HEK293 (cell line): ENCODE measurements around the gene CDON.

Experiments
- CTCF ChIA-PET: fragments of 350-600 bp; formaldehyde crosslinking; extraction: SDS; loops from one replicate; lab custom pipeline; 2021; ENCODE audit warnings: antibody characterized with exemption; lab: Yijun Ruan, JAX
- POLR2A ChIA-PET: fragments of 300-600 bp; formaldehyde crosslinking; extraction: SDS; loops from one replicate; lab custom pipeline; 2020; ENCODE audit warnings: antibody characterized with exemption, inconsistent platforms; lab: Yijun Ruan, JAX
- H3K27ac ChIP-seq: fragments of 200-500 bp; sonication (Bioruptor generic); 2 replicates; pipeline ENCODE4 v1.5.1; 2014; ENCODE audit warnings: low read depth, low read length, control low read depth, inconsistent platforms; ENCODE audit errors: extremely low read depth
- H3K36me3 ChIP-seq, 2 experiments: fragments of 200-500 bp in 1 of 2; sonication (Bioruptor generic) in 1 of 2; 1 replicate in 1 of 2; 2 replicates in 1 of 2; pipeline ENCODE4 v1.5.1; 2014 to 2017; ENCODE audit warnings: inconsistent platforms in 2 of 2, low read length in 2 of 2; ENCODE audit not compliant: control insufficient read depth in 2 of 2, insufficient read depth in 1 of 2
- H3K4me1 ChIP-seq: fragments of 200-500 bp; sonication (Bioruptor generic); 2 replicates; pipeline ENCODE4 v1.5.1; 2014; ENCODE audit warnings: mild to moderate bottlenecking, low read length, inconsistent platforms; ENCODE audit not compliant: control insufficient read depth, insufficient read depth
- H3K4me3 ChIP-seq: 2 replicates; pipeline ENCODE4 v1.5.1; 2011; ENCODE audit warnings: low read depth, mild to moderate bottlenecking, control low read depth, low read length, moderate library complexity
- H3K9me3 ChIP-seq: fragments of 200-500 bp; sonication (Bioruptor generic); 2 replicates; pipeline ENCODE4 v1.5.1; 2014; ENCODE audit warnings: low read depth, low read length, inconsistent platforms; ENCODE audit not compliant: control insufficient read depth, insufficient read depth
- BCL11A ChIP-seq: fragments of 450-650 bp; formaldehyde crosslinking; IDR thresholded peaks from 2 replicates; pipeline ENCODE4 v1.5.1; 2016; ENCODE audit warnings: low read depth, missing biosample characterization, missing genetic modification characterization
- GLI4 ChIP-seq: fragments of 450-650 bp; formaldehyde crosslinking; IDR thresholded peaks from 2 replicates; pipeline ENCODE4 v1.5.1; 2016; ENCODE audit warnings: missing biosample characterization, missing genetic modification characterization
- KLF1 ChIP-seq: fragments of 450-650 bp; formaldehyde crosslinking; IDR thresholded peaks from 2 replicates; pipeline ENCODE4 v1.5.1; 2016; ENCODE audit warnings: missing biosample characterization, missing genetic modification characterization
- MYNN ChIP-seq: fragments of 450-650 bp; formaldehyde crosslinking; IDR thresholded peaks from 2 replicates; pipeline ENCODE4 v1.5.1; 2016; ENCODE audit warnings: missing biosample characterization, missing genetic modification characterization, borderline replicate concordance
- ZFHX2 ChIP-seq: fragments of 450-650 bp; formaldehyde crosslinking; conservative IDR thresholded peaks from 2 replicates; pipeline ENCODE4 v1.5.1; 2016; ENCODE audit warnings: missing biosample characterization, missing genetic modification characterization
- ZIC2 ChIP-seq: fragments of 450-650 bp; formaldehyde crosslinking; IDR thresholded peaks from 2 replicates; pipeline ENCODE4 v1.5.1; 2016; ENCODE audit warnings: missing biosample characterization, missing genetic modification characterization
- ZNF19 ChIP-seq: fragments of 450-650 bp; formaldehyde crosslinking; IDR thresholded peaks from 2 replicates; pipeline ENCODE4; 2016; ENCODE audit warnings: missing biosample characterization, missing genetic modification characterization, low read depth
- ZNF24 ChIP-seq: fragments of 450-650 bp; formaldehyde crosslinking; IDR thresholded peaks from 2 replicates; pipeline ENCODE4 v1.5.1; 2016; ENCODE audit warnings: missing biosample characterization, missing genetic modification characterization
- ZNF292 ChIP-seq: fragments of 450-650 bp; formaldehyde crosslinking; IDR thresholded peaks from 2 replicates; pipeline ENCODE4 v1.5.1; 2016; ENCODE audit warnings: low read depth, missing biosample characterization, missing genetic modification characterization, borderline replicate concordance
- ZNF311 ChIP-seq: fragments of 450-650 bp; formaldehyde crosslinking; IDR thresholded peaks from 2 replicates; pipeline ENCODE4 v1.5.1; 2017; ENCODE audit warnings: missing biosample characterization, missing genetic modification characterization, borderline replicate concordance
- ZNF324 ChIP-seq: fragments of 450-650 bp; formaldehyde crosslinking; IDR thresholded peaks from 2 replicates; pipeline ENCODE4 v1.5.1; 2016; ENCODE audit warnings: missing biosample characterization, missing genetic modification characterization
- ZNF530 ChIP-seq: fragments of 450-650 bp; formaldehyde crosslinking; IDR thresholded peaks from 2 replicates; pipeline ENCODE4 v1.5.1; 2016; ENCODE audit warnings: low read depth, missing biosample characterization, missing genetic modification characterization
- ZNF558 ChIP-seq: fragments of 450-650 bp; formaldehyde crosslinking; IDR thresholded peaks from 2 replicates; pipeline ENCODE4 v1.5.1; 2016; ENCODE audit warnings: missing biosample characterization, missing genetic modification characterization
- ZNF600 ChIP-seq: fragments of 450-650 bp; formaldehyde crosslinking; IDR thresholded peaks from 2 replicates; pipeline ENCODE4 v1.5.1; 2016; ENCODE audit warnings: missing biosample characterization, missing genetic modification characterization
- ZNF670 ChIP-seq: fragments of 450-650 bp; formaldehyde crosslinking; IDR thresholded peaks from 2 replicates; pipeline ENCODE4 v1.5.1; 2016; ENCODE audit warnings: missing biosample characterization, missing genetic modification characterization, low read depth
- ZNF707 ChIP-seq: fragments of 450-650 bp; formaldehyde crosslinking; IDR thresholded peaks from 2 replicates; pipeline ENCODE4 v1.5.1; 2016; ENCODE audit warnings: missing biosample characterization, missing genetic modification characterization
- TF ChIP-seq, protein P1 (sequence below): fragments of 450-650 bp; formaldehyde crosslinking; IDR thresholded peaks from 2 replicates; pipeline ENCODE4 v1.5.1; 2016; ENCODE audit warnings: missing biosample characterization, missing genetic modification characterization
- TF ChIP-seq, protein P2 (sequence below): fragments of 450-650 bp; formaldehyde crosslinking; IDR thresholded peaks from 2 replicates; pipeline ENCODE4 v1.5.1; 2017; ENCODE audit warnings: missing biosample characterization, missing genetic modification characterization
- TF ChIP-seq, protein P3 (sequence below): fragments of 450-650 bp; formaldehyde crosslinking; IDR thresholded peaks from 2 replicates; pipeline ENCODE4 v1.5.1; 2016; ENCODE audit warnings: missing biosample characterization, missing genetic modification characterization
- TF ChIP-seq, protein P4 (sequence below): fragments of 450-650 bp; formaldehyde crosslinking; conservative IDR thresholded peaks from 2 replicates; pipeline ENCODE4 v1.5.1; 2016; ENCODE audit warnings: low read depth, missing biosample characterization, missing genetic modification characterization
- TF ChIP-seq, protein P5 (sequence below): fragments of 450-650 bp; formaldehyde crosslinking; optimal IDR thresholded peaks from 2 replicates; pipeline ENCODE3; 2016; ENCODE audit warnings: missing biosample characterization, mild to moderate bottlenecking, missing genetic modification characterization
- TF ChIP-seq, protein P6 (sequence below): fragments of 450-650 bp; formaldehyde crosslinking; IDR thresholded peaks from 2 replicates; pipeline ENCODE4 v1.5.1; 2016; ENCODE audit warnings: missing biosample characterization, missing genetic modification characterization, low read depth
- TF ChIP-seq, protein P7 (sequence below): fragments of 450-650 bp; formaldehyde crosslinking; IDR thresholded peaks from 2 replicates; pipeline ENCODE4 v1.5.1; 2016; ENCODE audit warnings: missing biosample characterization, missing genetic modification characterization

Gene CDON

DNA sequence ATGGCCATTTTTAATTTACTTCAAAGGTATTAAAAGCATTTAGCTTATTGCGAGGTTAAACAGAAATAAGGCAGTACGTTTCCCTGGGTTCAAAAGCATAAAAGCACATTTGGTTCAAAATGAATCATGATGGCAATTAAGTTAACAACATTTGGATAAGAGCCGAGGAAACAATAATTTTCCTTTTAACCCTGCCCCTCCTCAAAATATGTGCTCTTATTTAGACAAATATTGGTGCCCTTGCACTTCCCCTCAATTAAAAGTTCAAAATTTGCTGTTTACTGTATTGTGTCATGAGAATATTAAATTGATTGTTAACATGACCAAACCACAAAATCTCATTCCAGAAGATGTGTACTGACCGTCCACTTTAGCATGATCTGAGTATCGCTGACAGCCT is 68.2 kb downstream of the CDON start (continued):
- TF ChIP-seq, protein P1, sequence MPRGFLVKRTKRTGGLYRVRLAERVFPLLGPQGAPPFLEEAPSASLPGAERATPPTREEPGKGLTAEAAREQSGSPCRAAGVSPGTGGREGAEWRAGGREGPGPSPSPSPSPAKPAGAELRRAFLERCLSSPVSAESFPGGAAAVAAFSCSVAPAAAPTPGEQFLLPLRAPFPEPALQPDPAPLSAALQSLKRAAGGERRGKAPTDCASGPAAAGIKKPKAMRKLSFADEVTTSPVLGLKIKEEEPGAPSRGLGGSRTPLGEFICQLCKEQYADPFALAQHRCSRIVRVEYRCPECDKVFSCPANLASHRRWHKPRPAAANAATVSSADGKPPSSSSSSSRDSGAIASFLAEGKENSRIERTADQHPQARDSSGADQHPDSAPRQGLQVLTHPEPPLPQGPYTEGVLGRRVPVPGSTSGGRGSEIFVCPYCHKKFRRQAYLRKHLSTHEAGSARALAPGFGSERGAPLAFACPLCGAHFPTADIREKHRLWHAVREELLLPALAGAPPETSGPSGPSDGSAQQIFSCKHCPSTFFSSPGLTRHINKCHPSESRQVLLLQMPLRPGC (tag by site-specific recombination): no peak
- TF ChIP-seq, protein P2, sequence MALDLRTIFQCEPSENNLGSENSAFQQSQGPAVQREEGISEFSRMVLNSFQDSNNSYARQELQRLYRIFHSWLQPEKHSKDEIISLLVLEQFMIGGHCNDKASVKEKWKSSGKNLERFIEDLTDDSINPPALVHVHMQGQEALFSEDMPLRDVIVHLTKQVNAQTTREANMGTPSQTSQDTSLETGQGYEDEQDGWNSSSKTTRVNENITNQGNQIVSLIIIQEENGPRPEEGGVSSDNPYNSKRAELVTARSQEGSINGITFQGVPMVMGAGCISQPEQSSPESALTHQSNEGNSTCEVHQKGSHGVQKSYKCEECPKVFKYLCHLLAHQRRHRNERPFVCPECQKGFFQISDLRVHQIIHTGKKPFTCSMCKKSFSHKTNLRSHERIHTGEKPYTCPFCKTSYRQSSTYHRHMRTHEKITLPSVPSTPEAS (tag by site-specific recombination): no peak
- TF ChIP-seq ZFHX2 (tag by site-specific recombination) (no peak), ZNF670 (no peak), ZNF24 (tag by site-specific recombination) (no peak), MYNN (0 out of 2 replicates have a peak, but pooled peaks have one; percentile 61)

DNA sequence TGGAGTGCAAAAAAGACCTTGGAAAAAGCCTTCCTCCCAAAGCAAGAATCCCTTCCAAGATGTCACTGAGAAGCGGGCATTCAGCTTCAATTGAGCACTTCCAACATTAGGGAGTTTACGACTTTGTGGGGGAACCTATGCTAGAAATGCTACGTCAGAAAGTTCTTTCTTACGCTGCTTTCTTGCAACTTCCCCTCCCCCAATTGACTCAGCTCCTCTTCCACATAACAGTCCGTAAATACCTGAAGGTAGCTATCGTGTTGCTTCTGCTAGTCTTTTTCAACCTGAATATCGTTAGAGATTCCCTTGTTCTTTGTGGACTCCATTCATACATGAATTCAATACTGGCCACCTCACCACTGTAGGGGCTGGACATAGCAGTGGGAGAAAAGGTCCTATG is 69.8 kb downstream of the CDON start:
- Histone ChIP-seq H3K4me3 (no peak overlapping the region), H3K4me1 (peaks cover 3% of the 10 kb centered on the region; the same call in 1 of the 2 replicates)
- CTCF ChIA-PET: interaction anchor here (1.1 to 1.5 kb wide), 2 partner anchors 51 to 201 kb away, joined by 4 to 5 read pairs; no protein-coding TSS in a partner anchor
- TF ChIP-seq ZNF707 (tag by site-specific recombination): no peak
- no peak for TF ChIP-seq KLF1 (tag by site-specific recombination)
- no peak for TF ChIP-seq BCL11A (tag by site-specific recombination)
- TF ChIP-seq, protein P3, sequence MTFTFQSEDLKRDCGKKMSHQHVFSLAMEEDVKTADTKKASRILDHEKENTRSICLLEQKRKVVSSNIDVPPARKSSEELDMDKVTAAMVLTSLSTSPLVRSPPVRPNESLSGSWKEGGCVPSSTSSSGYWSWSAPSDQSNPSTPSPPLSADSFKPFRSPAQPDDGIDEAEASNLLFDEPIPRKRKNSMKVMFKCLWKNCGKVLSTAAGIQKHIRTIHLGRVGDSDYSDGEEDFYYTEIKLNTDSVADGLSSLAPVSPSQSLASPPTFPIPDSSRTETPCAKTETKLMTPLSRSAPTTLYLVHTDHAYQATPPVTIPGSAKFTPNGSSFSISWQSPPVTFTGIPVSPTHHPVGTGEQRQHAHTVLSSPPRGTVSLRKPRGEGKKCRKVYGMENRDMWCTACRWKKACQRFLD (tag by site-specific recombination): no peak
- TF ChIP-seq, protein P4, sequence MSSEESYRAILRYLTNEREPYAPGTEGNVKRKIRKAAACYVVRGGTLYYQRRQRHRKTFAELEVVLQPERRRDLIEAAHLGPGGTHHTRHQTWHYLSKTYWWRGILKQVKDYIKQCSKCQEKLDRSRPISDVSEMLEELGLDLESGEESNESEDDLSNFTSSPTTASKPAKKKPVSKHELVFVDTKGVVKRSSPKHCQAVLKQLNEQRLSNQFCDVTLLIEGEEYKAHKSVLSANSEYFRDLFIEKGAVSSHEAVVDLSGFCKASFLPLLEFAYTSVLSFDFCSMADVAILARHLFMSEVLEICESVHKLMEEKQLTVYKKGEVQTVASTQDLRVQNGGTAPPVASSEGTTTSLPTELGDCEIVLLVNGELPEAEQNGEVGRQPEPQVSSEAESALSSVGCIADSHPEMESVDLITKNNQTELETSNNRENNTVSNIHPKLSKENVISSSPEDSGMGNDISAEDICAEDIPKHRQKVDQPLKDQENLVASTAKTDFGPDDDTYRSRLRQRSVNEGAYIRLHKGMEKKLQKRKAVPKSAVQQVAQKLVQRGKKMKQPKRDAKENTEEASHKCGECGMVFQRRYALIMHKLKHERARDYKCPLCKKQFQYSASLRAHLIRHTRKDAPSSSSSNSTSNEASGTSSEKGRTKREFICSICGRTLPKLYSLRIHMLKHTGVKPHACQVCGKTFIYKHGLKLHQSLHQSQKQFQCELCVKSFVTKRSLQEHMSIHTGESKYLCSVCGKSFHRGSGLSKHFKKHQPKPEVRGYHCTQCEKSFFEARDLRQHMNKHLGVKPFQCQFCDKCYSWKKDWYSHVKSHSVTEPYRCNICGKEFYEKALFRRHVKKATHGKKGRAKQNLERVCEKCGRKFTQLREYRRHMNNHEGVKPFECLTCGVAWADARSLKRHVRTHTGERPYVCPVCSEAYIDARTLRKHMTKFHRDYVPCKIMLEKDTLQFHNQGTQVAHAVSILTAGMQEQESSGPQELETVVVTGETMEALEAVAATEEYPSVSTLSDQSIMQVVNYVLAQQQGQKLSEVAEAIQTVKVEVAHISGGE (tag by site-specific recombination): no peak
- TF ChIP-seq ZNF558 (tag by site-specific recombination): no peak
- TF ChIP-seq ZNF292 (tag by site-specific recombination): no peak
- no peak for TF ChIP-seq ZNF600 (tag by site-specific recombination)
- TF ChIP-seq, protein P5, sequence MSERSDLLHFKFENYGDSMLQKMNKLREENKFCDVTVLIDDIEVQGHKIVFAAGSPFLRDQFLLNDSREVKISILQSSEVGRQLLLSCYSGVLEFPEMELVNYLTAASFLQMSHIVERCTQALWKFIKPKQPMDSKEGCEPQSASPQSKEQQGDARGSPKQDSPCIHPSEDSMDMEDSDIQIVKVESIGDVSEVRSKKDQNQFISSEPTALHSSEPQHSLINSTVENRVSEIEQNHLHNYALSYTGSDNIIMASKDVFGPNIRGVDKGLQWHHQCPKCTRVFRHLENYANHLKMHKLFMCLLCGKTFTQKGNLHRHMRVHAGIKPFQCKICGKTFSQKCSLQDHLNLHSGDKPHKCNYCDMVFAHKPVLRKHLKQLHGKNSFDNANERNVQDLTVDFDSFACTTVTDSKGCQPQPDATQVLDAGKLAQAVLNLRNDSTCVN (tag by site-specific recombination): no peak
- TF ChIP-seq ZNF324 (tag by site-specific recombination): no peak
- no peak for TF ChIP-seq ZIC2 (tag by site-specific recombination)
- no peak for TF ChIP-seq ZNF530
- TF ChIP-seq ZNF311: no peak
- TF ChIP-seq GLI4: no peak
- TF ChIP-seq, protein P6, sequence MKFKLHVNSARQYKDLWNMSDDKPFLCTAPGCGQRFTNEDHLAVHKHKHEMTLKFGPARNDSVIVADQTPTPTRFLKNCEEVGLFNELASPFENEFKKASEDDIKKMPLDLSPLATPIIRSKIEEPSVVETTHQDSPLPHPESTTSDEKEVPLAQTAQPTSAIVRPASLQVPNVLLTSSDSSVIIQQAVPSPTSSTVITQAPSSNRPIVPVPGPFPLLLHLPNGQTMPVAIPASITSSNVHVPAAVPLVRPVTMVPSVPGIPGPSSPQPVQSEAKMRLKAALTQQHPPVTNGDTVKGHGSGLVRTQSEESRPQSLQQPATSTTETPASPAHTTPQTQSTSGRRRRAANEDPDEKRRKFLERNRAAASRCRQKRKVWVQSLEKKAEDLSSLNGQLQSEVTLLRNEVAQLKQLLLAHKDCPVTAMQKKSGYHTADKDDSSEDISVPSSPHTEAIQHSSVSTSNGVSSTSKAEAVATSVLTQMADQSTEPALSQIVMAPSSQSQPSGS (tag by site-specific recombination): no peak
- no peak for TF ChIP-seq ZNF19
- TF ChIP-seq, protein P7, sequence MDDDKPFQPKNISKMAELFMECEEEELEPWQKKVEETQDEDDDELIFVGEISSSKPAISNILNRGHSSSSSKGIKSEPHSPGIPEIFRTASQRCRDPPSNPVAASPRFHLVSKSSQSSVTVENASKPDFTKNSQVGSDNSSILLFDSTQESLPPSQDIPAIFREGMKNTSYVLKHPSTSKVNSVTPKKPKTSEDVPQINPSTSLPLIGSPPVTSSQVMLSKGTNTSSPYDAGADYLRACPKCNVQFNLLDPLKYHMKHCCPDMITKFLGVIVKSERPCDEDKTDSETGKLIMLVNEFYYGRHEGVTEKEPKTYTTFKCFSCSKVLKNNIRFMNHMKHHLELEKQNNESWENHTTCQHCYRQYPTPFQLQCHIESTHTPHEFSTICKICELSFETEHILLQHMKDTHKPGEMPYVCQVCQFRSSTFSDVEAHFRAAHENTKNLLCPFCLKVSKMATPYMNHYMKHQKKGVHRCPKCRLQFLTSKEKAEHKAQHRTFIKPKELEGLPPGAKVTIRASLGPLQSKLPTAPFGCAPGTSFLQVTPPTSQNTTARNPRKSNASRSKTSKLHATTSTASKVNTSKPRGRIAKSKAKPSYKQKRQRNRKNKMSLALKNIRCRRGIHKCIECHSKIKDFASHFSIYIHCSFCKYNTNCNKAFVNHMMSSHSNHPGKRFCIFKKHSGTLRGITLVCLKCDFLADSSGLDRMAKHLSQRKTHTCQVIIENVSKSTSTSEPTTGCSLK (tag by site-specific recombination): no peak
- TF ChIP-seq, all 188 proteins: peak for 0
- H3K36me3 ChIP-seq: peaks cover 5 to 47% of the 10 kb centered on the region in 2 experiments; a peak in 2 of 3 replicates
- POLR2A ChIA-PET: no interaction called here
- H3K9me3 ChIP-seq: no peaks in the 10 kb centered on the region
- H3K27ac ChIP-seq: no peak overlapping the region
